Endothelial cell of umbilical vein (primary cell): ENCODE results near the gene KIFC3. TPM values are rescaled to one million over a fixed set of nuclear protein-coding genes. Genes with fewer than 3 reads are reported as not detected.

Source experiments
- BruUV-seq: library from RNA; stranded (reverse); fragments of 400-500 nt; replicated peaks from 2 replicates; lab custom pipeline; 2021; lab: Mats Ljungman, UMichigan
- CTCF ChIA-PET: fragments of 300-600, 350-600 bp; sonication (Branson Sonifier 250); formaldehyde crosslinking; loops from one replicate; lab custom pipeline; 2021; ENCODE audit warnings: antibody characterized with exemption, inconsistent platforms; lab: Charles Lee
- POLR2A ChIA-PET: fragments of 300-600, 350-600 bp; sonication (Branson Sonifier 250); formaldehyde crosslinking; loops from one replicate; lab custom pipeline; 2021; ENCODE audit warnings: antibody characterized with exemption, inconsistent platforms; lab: Charles Lee
- DNase-seq: peaks from one replicate; pipeline ENCODE4 v3.0.0-alpha.2; 2011; ENCODE audit warnings: low read depth, low spot score
- FAIRE-seq: peaks from 2 replicates; lab custom pipeline; 2011; peaks lifted over from hg19 to GRCh38; lab: Jason Lieb, UNC
- H2AFZ ChIP-seq: 2 replicates; pipeline ENCODE4 v1.6.0; 2012; ENCODE audit warnings: low read depth, low read length, control low read depth, inconsistent platforms
- H3K27ac ChIP-seq: 2 replicates; pipeline ENCODE4 v1.5.1; 2011; ENCODE audit warnings: low read depth, mild to moderate bottlenecking, control low read depth, low read length, moderate library complexity; ENCODE audit not compliant: insufficient read depth
- H3K27me3 ChIP-seq, 2 experiments: 2 replicates each; pipeline versions ENCODE4 v1.6.0 to v1.6.1; 2011; ENCODE audit warnings: low read length in 2 of 2, mixed read lengths in 1 of 2; ENCODE audit not compliant: control insufficient read depth in 2 of 2, insufficient read depth in 2 of 2
- H3K36me3 ChIP-seq, 2 experiments: 2 replicates in 1 of 2; 3 replicates in 1 of 2; pipeline ENCODE4 v1.5.1; 2011; ENCODE audit warnings: low read length in 2 of 2, mild to moderate bottlenecking in 1 of 2, moderate library complexity in 1 of 2; ENCODE audit not compliant: control insufficient read depth in 2 of 2, insufficient read depth in 2 of 2; ENCODE audit errors: extremely low read depth in 1 of 2
- H3K4me1 ChIP-seq: 3 replicates; pipeline ENCODE4 v1.5.1; 2011; ENCODE audit warnings: mild to moderate bottlenecking, low read length; ENCODE audit not compliant: control insufficient read depth, insufficient read depth; ENCODE audit errors: extremely low read depth
- H3K4me2 ChIP-seq: 2 replicates; pipeline ENCODE4 v1.6.1; 2011; ENCODE audit warnings: low read length, control low read depth, mixed read lengths; ENCODE audit not compliant: insufficient read depth
- H3K4me3 ChIP-seq, 3 experiments: fragments of 200-600 bp in 1 of 3; sonication (generic), shearing (Covaris generic) in 1 of 3; replicated peaks in 1 of 3; 2 replicates each; pipeline ENCODE4 v1.5.1; 2011 to 2016; ENCODE audit warnings: control low read depth in 3 of 3, low read length in 3 of 3, mild to moderate bottlenecking in 2 of 3, inconsistent platforms in 1 of 3, low read depth in 1 of 3, moderate library complexity in 1 of 3; ENCODE audit not compliant: insufficient read depth in 1 of 3
- H3K79me2 ChIP-seq: 2 replicates; pipeline ENCODE4 v1.6.0; 2012; ENCODE audit warnings: low read length, inconsistent platforms; ENCODE audit not compliant: control insufficient read depth, insufficient read depth
- H3K9ac ChIP-seq: replicated peaks from 2 replicates; pipeline ENCODE3; 2011; ENCODE audit warnings: low read length, control low read depth; ENCODE audit not compliant: insufficient read depth; ENCODE audit errors: extremely low read depth
- H3K9me1 ChIP-seq: replicated peaks from 3 replicates; pipeline ENCODE4 v1.6.0; 2011; ENCODE audit warnings: mild to moderate bottlenecking, low read length; ENCODE audit not compliant: control insufficient read depth, insufficient read depth; ENCODE audit errors: extremely low read depth
- H3K9me3 ChIP-seq: replicated peaks from 2 replicates; pipeline ENCODE4 v1.5.1; 2012; ENCODE audit warnings: low read length, inconsistent platforms; ENCODE audit not compliant: control insufficient read depth, insufficient read depth
- H4K20me1 ChIP-seq: replicated peaks from 2 replicates; pipeline ENCODE3; 2011; ENCODE audit warnings: mild to moderate bottlenecking, low read length; ENCODE audit not compliant: control insufficient read depth, insufficient read depth; ENCODE audit errors: extremely low read depth
- CTCF ChIP-seq, 2 donors: IDR thresholded peaks; 1 replicate in 1 of 2; 2 replicates in 1 of 2; pipeline ENCODE4 v1.5.1; 2011; ENCODE audit warnings: low read length in 2 of 2, mild to moderate bottlenecking in 2 of 2, moderate library complexity in 2 of 2, control low read depth in 1 of 2, inconsistent platforms in 1 of 2, low read depth in 1 of 2; ENCODE audit not compliant: insufficient read depth in 1 of 2; ENCODE audit errors: extremely low read depth in 1 of 2
- EZH2 ChIP-seq: IDR thresholded peaks from 2 replicates; pipeline ENCODE4 v1.6.1; 2012; ENCODE audit warnings: borderline replicate concordance, low read depth, mild to moderate bottlenecking, moderate library complexity, low read length, inconsistent platforms; ENCODE audit not compliant: severe bottlenecking
- FOS ChIP-seq: IDR thresholded peaks from 2 replicates; pipeline ENCODE4 v1.6.1; 2011; ENCODE audit warnings: mild to moderate bottlenecking, low read length, moderate library complexity, borderline replicate concordance; ENCODE audit not compliant: insufficient read depth
- GATA2 ChIP-seq: IDR thresholded peaks from 2 replicates; pipeline ENCODE4 v1.7.0; 2011; ENCODE audit warnings: low read depth, mild to moderate bottlenecking, moderate library complexity, mixed read lengths, low read length; ENCODE audit not compliant: insufficient read length, insufficient read depth
- JUN ChIP-seq: IDR thresholded peaks from 2 replicates; pipeline ENCODE4 v1.6.1; 2011; ENCODE audit warnings: borderline replicate concordance, low read depth; ENCODE audit not compliant: insufficient read length, insufficient read depth
- MAX ChIP-seq: IDR thresholded peaks from 2 replicates; pipeline ENCODE4 v1.6.1; 2011; ENCODE audit not compliant: insufficient read depth, insufficient read length
- MYC ChIP-seq: IDR thresholded peaks from one replicate; pipeline ENCODE4 v1.6.1; 2011; ENCODE audit warnings: mild to moderate bottlenecking, low read depth, low read length
- POLR2A ChIP-seq: IDR thresholded peaks from 2 replicates; pipeline ENCODE4 v1.6.1; 2012; ENCODE audit warnings: low read depth, mild to moderate bottlenecking, control low read depth, low read length
- POLR2AphosphoS5 ChIP-seq: IDR thresholded peaks from 2 replicates; pipeline ENCODE4 v1.6.1; 2012; ENCODE audit warnings: low read depth, mild to moderate bottlenecking, control low read depth, low read length, moderate library complexity; ENCODE audit not compliant: insufficient read depth
- dilution Hi-C: fragments of 300-500 bp; cut with MboI; formaldehyde crosslinking; loops from one replicate; pipeline ENCODE4 v1.15.0; 2019; ENCODE audit warnings: low sequenced_read_pairs; ENCODE audit not compliant: extremely low pct_ligation_motif_present
- intact Hi-C: fragments of 100-400 bp; cut with micrococcal nuclease; formaldehyde crosslinking; loops from one replicate; pipeline ENCODE4 v1.10.0; 2022
- polyA plus RNA-seq, 4 experiments: library from polyadenylated mRNA; depleted of rRNA in 3 of 4; stranded (reverse) in 3 of 4; unstranded in 1 of 4; fragments of >200 nt; gene quantifications; 2 replicates each; pipeline versions ENCODE4 v1.2.1 to v1.2.3, GENCODE V29; 2011 to 2012; ENCODE audit warnings: missing spikeins in 1 of 4
- total RNA-seq: library from RNA; stranded (reverse); gene quantifications from 2 replicates; pipeline ENCODE4 v1.2.3, GENCODE V29; 2021

The KIFC3 gene
- total and polyA plus RNA-seq, 2 donors (not counting 3 experiments of a cell fraction or from before 2014, with no cell fraction given) = 36.3 to 62.2 TPM

GRCh38 chr16:57798267-57798810 lies 4.0 kb downstream of the KIFC3 start:
- CTCF ChIA-PET = interaction anchor here (1.4 to 1.7 kb wide), 2 partner anchors 65 to 102 kb away, joined by 4 to 6 read pairs; no protein-coding TSS in a partner anchor
- intact Hi-C loops = no loop called here

DNA sequence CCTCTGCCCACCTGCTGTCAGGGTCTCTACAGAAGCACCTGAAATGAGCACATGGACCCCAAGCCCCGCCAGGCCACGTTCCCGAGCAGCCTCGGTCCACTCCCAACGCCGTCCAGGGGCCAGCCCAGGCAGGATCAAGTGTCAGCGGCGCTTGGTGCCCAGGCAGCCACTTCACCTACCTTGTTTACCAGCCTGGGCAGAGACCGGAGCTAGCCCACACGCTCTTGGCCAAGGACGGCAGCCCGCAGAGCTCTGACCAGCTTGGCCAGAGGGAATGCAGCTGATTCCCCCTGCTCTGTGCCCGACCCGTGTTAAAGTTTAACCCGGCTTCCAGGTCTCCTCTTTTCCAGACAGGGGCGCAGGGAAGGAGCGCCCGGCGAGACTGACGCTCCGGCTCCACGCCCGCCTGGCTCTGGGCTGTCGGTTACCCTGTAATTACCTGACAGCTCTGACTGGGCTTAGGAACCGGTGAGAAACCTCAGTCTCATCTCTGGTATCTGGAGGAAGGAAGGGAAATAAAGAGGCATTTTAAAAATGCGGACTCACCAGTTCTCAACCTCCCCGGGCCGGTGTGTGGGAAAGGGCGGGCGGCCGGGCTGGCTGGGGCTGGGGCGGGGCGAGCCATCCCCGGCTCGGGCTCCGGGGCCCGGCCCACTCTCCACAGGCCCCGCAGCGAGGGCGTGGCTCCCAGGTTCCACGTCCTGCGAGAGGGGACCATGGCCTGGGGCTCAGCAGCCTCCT lies 4.6 kb downstream of the KIFC3 start:
- Histone ChIP-seq H3K4me2 (no peak overlapping the region), H3K79me2 (peaks cover 14% of the 10 kb centered on the region), H3K9ac (no peak overlapping the region), H2AFZ (no peak overlapping the region), H3K4me3 (no peak overlapping the region), H3K36me3 (peaks cover 4 to 11% of the 10 kb centered on the region in 2 experiments), H3K4me1 (peaks cover 25% of the 10 kb centered on the region), H3K9me1 (no peaks in the 10 kb centered on the region), H3K9me3 (no peaks in the 10 kb centered on the region), H4K20me1 (no peaks in the 10 kb centered on the region), H3K27ac (no peak overlapping the region), H3K27me3 (no peaks in the 10 kb centered on the region)
- POLR2A ChIA-PET = no interaction called here
- CTCF ChIA-PET = interaction anchor here (1.4 to 1.7 kb wide), 2 partner anchors 66 to 103 kb away, joined by 4 to 6 read pairs; no protein-coding TSS in a partner anchor
- intact Hi-C loops (no loop called here), dilution Hi-C loops (no loop called here)
- TF ChIP-seq JUN (no peak), GATA2 (no peak), POLR2AphosphoS5 (no peak), MAX (no peak), FOS (no peak), EZH2 (no peak), POLR2A (no peak), CTCF (IDR thresholded peaks at IDR 0.05; ENCODE audit: extremely low read depth in 1 of 2, insufficient read depth in 1 of 2, low read depth in 1 of 2, low read length in 2 of 2) (no peak), MYC (no peak)
- BruUV-seq = no TSS peak
- no peak for DNase-seq
- no peak for FAIRE-seq

More at GRCh38 chr16:57798267-57798810, 4.0 kb downstream of the KIFC3 start:
- dilution Hi-C loops = no loop called here
- no peak overlapping the region for H2AFZ ChIP-seq
- no peak overlapping the region for H3K4me3 ChIP-seq
- POLR2A ChIA-PET = no interaction called here
- no peak overlapping the region for H3K27ac ChIP-seq
- peaks cover 25% of the 10 kb centered on the region for H3K4me1 ChIP-seq
- H3K9me3 ChIP-seq = no peaks in the 10 kb centered on the region
- no TSS peak for BruUV-seq
- H3K4me2 ChIP-seq = no peak overlapping the region
- TF ChIP-seq MYC (no peak), JUN (no peak), MAX (no peak), POLR2A (no peak)
- no peaks in the 10 kb centered on the region for H3K9me1 ChIP-seq
- H3K79me2 ChIP-seq = peaks cover 14% of the 10 kb centered on the region
- no peak for DNase-seq
- no peak overlapping the region for H3K9ac ChIP-seq
- H3K36me3 ChIP-seq = peaks cover 4 to 11% of the 10 kb centered on the region in 2 experiments
- no peaks in the 10 kb centered on the region for H4K20me1 ChIP-seq
- no peak for FAIRE-seq
- no peaks in the 10 kb centered on the region for H3K27me3 ChIP-seq
